ENCODE results near the gene CRYL1.

CRYL1 gene, protein sequence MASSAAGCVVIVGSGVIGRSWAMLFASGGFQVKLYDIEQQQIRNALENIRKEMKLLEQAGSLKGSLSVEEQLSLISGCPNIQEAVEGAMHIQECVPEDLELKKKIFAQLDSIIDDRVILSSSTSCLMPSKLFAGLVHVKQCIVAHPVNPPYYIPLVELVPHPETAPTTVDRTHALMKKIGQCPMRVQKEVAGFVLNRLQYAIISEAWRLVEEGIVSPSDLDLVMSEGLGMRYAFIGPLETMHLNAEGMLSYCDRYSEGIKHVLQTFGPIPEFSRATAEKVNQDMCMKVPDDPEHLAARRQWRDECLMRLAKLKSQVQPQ

DNA sequence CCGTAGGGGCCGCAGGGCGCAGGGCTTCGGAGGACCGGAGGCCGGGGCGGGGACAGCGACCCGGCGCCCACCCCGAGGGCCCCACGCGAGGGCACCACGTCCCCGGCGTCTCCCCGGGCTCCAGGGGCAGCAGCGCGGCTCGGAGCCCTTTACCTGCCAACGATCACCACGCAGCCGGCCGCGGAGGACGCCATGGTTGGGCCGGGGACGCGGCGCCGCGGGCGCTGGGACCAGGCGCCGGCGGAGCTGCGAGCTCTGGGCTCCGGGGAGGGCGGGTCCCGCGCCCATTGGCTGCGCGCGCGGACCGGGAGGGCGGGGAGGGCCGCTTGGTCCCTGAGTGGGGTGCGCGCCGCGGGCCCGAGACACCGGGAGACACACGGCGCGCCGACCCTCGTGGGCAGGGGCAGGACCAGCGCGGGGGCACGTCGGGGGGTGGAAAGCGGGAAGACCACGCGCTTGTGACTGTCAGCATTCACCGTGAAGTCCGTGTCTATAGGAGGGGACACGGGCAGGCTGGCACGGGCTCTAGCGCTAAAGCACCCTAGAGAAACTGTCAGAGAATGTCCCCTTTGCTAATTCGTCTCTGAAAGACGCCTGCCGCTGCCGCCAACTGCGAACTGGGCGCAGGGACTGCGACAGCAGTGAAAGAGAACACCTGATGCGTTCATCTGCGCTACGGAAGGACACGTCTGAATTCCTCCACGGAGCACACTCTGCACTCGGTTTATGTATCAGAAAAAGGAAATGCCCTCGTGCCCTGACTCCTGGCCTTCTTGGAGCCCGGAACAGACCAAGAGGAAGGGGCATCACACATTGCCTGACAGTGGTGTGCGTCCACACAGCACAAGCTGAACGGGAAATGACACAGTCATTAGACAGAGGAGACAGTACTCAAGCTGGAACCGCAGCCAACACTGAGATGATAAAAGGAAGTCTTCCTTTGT, at the start of gene CRYL1:
CRYL1 (minus strand) TSS at position 257 of the 944 bp plus-strand sequence; CDS start at position 194, 63 bp downstream.
- peak; percentile 44 to 60 for DNase-seq (ENCODE audit: low read depth in 2 of 2)

DNA sequence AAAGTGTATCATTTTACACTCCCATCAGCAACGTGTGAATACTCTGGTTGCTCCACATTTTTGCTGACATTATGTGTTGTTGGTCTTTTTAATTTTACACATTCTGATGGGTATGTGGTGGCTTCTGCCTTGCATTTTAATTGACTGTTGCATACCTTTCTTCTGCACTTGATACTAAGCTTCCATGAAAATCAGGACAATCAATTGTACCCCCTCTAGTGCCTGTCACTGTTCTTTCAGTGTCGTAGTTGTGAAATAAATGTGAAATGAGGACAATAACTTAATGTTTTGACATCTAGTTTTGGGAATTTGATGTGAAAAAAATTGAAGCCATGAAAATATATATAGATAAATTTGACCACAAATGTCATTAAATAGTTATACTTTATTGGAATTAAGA, 48.0 kb upstream of the CRYL1 start:
- no peak for DNase-seq (ENCODE audit: low read depth in 2 of 2)

DNA sequence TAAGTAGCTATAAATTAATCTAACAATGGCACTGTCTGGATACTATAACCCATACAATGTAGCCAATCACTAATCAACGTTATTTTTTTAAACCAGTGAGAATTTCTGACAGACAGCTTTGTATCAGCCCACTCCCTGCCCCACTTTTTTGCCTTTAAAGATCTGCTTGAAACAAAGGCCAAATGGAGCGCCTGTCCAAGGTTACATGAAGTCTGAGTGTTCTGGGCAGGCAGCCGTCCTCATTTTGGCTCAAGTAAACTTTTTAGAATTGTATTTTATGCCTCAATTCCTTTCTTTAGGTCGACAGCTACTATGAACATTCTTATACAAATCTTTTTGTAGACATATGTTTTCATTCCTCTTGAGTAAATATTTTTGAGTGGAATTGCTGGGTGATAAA, 47.5 kb upstream of the CRYL1 start:
- DNase-seq (ENCODE audit: low read depth in 2 of 2), result no peak

DNA sequence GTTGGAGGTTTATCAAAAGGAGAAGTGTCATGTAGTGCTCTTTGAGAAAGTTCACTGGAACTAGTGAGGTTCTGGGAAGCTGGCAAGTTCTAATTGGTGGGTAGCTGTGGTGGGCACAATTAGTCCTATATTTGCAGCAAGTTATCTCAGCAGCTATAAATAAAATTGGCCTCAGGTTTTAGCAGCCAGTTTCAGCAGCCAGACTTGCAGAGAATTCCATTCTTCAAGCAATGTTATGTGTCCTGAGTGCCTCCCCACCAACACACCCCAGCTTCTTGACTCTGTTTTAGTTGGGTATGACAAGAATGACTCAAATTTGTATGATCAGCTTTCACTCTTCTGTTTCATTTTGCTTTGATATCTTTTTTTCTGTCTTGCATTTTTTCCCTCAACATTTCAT, 46.0 kb upstream of the CRYL1 start:
- DNase-seq (ENCODE audit: low read depth in 2 of 2), result no peak

DNA sequence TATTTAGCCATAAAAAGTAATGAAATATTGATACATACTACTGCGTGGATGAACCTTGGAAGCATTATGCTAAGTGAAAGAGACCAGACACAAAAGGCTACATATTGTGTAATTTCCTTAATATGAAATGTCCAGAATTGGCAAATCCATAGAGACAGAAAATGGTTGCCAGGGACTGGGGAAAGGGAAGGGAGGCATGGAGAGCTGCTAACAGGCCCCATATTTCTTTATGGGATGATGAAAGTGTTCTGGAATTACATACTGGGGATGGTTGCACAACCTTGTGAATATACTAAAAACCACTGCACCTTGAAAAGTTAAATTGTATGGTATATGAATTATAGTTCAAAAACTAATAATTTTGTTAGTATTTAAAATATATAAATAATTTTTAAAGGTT, 44.9 kb upstream of the CRYL1 start:
- no peak for DNase-seq (ENCODE audit: low read depth in 2 of 2)

DNA sequence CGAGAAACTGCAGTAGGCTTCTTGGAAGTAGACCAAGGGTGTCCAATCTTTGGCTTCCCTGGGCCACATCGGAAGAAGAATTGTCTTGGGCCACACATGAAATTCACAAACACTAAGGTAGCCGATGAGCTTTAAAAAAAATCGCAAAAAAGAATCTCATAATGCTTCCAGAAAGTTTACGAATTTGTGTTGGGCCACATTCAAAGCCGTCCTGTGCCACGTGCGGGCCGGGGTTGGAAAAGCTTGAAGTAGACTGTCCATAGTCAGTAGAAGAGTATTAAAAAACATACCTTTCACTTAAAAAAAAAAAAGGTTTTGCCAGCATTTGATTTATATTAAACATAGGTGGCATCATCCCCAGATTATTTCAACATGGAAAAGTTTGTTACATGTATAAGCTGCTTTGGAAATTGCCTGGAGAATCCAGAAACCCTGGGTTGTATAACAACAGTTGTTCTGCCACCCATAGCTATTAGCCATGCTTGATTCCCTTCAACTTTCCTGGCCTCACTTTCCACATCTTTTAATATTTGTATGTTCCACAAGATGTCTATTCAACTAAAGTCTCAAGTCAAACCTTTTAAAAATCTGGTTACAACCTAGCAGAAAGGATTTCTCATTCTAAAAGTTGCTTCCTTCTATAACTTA, 42.3 kb upstream of the CRYL1 start:
- DNase-seq (ENCODE audit: low read depth in 2 of 2), result no peak

DNA sequence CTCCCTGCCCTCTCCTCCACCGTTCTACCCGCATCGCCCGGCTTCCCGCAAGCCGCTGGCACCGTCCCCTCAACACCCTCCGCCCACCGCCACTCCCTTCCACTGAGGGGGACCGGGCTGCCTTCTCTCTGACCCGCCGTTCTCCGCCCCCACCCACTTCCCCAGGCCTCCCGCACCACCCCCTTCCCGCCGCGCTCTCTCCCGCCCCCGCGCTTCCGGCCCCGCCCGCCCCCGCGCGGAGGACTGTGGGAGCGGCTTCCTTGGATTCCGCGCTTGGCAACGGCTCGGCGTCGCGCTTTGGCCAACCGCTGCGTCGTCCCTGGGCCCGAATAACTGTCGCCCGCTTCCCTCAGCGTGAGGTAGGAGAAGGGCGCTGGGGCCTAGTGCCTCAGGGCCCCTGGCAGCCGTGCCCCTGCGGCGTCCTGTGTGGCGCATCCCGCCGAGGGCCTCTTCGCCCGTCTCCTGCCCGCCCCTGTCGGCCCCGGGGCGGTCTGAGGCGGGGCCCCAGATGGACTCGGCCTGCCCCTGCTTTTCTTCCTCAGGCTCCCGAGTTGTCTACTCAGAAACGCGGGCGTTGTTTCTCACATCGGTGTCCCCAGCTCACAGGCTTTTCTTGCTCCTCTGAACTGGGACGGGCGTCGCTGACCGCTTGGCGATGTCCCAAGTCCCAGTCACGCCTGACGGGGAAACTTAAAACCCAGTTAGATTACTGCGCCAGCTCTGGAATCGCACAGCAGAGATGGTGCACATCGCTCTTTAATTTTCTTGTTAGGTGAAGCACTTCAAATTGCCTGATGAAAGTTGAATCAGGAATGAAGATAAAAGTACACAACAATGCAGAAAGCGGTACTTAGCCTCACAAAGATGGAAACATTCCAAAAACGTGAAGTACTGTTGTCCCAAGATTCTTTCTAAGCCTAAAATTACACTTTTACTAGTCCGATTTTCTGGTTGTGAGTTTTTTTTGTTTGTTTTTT, 41.5 kb upstream of the CRYL1 start, which contains the start of gene IFT88:
IFT88 (plus strand) TSS at position 260 of the 977 bp plus-strand sequence. CDS start 7,229 bp downstream, outside the sequence.
- DNase-seq (ENCODE audit: low read depth in 2 of 2), result peak; percentile 64 to 74

DNA sequence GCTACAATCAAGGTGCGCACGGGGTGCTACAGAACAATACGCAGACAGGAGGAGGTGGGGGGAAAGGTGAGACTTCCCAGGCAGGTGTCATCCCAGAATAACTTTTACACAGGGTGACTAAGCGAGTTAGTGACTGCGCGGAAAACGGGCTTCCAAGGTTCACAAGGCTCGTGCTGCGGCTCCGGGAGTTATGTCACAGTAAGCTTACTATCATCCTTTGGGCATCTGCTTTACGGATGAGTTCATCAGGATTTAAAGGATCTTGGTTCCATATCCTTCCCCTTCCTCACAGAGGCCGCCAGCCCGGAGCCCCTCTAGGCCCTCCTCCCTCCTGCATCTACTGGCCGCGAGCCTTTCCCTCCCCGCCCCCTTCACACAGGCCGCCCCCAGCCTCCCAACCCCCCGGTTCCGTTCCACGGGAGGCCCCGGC, 40.8 kb upstream of the CRYL1 start:
- DNase-seq (ENCODE audit: low read depth in 2 of 2), result peak in 1 of 2 donors; percentile 3

DNA sequence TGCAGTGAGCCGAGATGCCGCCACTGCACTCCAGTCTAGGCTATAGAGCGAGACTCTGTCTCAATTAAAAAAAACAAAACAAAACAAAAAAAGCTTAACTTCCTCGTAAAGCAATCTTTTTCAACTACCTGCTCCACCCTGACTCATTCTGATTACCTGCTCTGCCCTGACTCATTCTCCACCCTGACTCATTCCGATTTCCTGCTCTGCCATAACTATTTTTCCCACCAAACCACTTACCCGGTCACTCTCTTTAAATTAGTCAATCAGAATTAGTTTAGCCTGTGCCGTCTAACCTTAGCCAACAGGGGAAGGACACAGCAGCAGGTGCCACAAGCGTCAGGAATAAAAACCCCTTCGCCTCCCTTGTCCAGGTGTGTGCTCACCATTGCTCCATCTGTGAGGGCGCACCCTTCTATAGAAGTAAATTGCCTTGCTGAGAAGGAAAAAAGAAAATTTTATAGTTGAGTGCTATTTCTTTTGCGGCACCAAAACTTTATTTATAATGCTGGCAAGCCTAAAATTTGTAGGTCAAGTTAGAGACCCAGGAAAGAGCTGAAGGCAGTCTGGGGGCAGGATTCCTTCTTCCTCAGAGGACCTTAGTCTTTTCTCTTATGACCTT, 39.6 kb upstream of the CRYL1 start:
- DNase-seq (ENCODE audit: low read depth in 2 of 2), result no peak

DNA sequence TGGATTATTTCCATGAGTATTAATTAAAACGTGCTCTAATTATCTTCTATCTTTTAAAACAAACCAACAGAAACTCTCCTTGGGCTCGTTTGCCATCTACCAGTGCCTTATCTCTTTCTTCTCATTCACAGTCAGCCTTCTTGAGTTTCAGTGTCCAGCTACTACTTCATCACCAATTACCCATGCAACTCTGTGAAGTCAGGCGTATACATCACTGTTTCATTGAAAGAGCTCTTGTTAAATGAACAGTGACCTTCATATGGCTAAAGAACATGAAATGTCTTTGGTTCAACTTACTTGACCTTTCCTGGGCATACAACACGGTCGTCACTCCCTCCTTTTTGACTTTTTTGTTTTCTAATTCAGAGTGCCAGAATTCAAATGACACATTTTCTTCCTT, 36.1 kb upstream of the CRYL1 start:
- DNase-seq (ENCODE audit: low read depth in 2 of 2), result no peak

DNA sequence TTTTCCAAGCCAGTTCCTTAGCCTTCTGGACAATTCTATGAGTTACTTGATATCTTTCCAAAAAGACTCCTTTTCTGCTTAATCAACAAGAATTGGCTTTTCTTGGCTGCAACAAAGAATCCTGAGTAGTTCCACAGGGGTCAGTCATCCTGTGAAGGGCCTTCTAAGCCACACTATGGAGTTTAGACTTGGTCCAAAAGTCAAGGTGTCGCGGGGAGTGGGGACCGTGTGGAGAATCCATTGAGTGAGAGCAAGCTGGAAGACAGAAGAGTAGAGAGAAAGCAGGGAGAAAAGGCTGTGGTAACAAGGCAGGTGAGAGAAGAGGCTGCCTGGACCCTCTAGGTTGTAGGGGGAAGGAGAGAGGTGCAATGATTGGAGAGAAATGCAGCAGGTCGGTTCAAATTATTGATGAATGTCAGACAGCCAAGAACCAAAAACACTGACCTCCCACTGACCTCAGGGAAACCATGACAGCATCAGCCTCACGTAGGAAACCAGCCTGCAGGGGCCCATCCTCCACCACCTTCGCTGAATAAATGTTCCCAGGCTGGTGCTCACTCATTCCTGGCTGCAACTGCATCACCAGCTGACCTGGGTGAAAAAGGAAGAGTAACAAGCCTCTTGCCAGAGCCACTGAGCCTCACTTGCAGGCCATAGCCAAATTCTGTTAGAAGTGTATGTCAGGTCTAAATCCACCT, 34.2 kb upstream of the CRYL1 start:
- DNase-seq (ENCODE audit: low read depth in 2 of 2), result no peak

DNA sequence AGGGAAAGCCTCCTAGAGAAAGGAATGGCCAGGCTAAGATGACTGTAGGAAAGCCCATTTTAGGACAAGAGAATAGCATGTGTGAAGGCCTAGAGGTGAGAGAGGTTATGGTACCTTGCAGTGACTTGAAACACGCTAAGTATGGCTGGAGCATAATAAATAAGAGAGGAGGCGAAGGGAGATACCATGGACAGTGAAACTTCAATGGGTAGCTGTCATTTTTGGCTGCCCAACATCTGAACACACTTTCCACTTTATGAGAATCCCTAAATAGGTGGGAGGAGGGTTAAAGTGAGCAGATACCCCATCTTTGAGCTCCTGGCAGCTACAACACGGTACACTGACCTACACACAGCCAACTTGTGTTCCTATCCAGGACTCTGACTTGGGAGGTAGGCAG, 33.3 kb upstream of the CRYL1 start:
- DNase-seq (ENCODE audit: low read depth in 2 of 2), result no peak

DNA sequence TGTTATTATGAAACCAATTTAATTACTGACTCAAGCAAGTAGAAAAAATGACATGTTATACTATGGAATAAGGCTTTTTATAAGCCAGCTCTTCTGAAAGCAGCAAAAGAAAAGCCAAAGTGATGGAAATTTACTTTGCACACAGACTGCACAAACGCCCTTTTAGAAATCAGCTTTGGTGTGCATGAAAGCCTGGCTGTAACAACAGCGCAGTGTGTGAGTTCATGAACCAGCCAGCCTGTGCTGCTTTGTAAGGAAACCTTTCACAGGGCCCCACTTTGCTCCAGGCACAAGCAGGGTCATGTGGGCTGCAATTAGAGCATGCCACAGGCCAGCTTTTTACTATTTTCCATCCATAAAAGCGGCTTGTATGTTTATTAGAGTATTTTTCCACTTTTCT, 27.7 kb upstream of the CRYL1 start:
- no peak for DNase-seq (ENCODE audit: low read depth in 2 of 2)

DNA sequence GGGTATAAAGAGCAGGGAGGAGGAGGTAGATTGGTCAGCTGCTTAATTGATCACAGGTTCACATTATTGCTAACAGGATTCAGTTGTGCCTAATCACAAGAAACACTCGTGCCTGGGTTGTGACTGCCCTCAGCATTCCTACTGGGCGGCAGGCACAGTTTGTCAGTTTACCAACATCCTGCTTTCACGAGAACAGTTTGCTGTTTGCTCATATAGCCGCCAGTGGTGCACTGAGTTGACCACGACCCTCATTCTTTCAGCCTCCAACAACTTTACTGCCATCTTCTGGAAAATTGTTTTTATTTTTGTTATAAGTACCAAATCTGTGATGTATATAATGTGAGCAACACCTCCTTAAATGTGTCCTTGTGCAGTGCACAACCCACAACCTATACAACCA, 25.1 kb upstream of the CRYL1 start:
- no peak for DNase-seq (ENCODE audit: low read depth in 2 of 2)

DNA sequence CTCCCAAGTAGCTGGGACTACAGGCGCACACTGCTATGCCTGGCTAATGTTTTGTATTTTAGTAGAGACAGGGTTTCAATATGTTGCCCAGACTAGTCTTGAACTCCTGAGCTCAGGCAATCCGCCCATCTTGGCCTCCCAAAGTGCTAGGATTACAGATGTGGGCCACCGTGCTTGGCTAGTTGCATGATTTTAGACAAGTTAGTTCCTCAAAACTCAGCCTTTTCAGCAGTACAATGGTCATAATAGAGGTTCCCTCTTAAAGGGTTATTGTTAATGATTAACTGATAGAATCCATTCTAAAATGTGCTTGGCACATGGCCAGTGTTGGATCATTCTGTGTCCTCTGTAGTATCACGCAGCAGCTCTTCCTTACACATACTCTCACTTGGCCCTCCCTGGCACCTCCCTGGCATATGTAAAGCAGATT, 21.8 kb upstream of the CRYL1 start:
- no peak for DNase-seq (ENCODE audit: low read depth in 2 of 2)

DNA sequence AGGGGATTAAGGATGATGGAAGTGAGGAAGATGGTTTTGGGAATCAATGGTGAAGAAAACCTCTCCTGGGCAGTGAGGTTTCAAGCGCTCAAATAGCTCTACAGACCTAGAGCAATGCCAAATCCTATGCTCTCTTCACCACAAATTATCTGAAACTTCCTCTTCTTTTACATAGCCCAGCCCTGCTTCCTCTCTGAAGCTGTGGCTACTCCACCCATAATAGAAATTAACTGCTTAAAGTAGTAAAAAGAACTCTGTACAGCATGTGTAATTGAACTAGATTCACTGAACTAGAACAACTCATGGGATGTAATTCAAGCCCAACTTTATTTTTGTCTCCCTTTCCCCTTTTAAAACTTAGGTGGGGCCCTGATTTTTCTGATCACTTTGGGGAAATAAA, 20.9 kb upstream of the CRYL1 start:
- DNase-seq (ENCODE audit: low read depth in 2 of 2), result no peak

DNA sequence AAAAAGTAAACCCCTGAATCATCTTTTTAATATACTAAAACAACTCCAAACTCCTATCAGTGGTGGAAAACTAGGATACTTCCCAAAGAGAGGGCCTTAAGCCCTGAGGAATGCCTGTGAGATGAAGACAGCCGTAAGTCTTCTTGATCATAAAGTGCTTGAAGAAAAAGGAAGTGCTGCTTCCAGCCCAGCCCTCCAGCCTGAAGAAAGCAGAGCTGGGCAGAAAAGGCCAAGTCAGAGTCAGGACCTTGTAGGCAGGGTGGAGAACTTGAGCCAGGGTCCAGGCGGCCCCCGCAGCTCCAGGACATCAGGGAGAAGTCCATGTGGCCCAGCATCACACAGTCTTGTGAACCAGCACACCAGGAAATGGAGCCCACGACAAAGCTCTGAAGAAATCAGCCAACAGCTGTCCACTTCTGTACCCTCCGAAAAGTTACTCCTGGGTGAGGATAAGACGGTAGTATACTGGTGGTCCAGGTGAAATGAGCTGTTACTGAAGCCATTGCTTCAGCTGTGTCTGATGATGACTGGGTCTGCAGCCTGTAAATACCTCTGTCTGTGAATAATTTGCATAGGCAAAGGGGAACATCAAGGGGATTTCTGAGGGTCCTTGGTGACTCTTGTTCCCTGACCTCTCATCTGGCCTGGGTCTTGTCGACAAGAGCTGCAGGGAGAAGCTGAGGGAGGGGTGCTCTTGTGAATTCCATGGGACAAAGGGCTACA, 18.7 kb upstream of the CRYL1 start:
- DNase-seq (ENCODE audit: low read depth in 2 of 2), result no peak

DNA sequence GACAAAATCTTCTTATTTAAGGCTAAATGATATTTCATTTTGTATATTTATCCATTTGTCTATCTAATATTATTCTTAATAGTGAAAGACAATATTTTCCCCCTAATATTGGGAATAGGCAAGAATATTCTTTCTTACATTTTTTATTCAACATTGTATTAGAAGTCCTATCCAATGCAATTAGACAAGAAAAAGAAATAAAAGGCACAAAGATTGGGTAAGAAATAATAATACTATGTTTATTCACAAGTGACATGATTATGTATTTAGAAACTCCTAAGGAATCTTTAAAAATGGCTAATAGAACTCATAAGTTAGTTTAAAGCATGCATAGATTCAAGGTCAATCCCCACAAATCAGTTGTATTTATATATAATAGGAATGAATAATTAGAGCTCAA, 11.3 kb upstream of the CRYL1 start:
- no peak for DNase-seq (ENCODE audit: low read depth in 2 of 2)

DNA sequence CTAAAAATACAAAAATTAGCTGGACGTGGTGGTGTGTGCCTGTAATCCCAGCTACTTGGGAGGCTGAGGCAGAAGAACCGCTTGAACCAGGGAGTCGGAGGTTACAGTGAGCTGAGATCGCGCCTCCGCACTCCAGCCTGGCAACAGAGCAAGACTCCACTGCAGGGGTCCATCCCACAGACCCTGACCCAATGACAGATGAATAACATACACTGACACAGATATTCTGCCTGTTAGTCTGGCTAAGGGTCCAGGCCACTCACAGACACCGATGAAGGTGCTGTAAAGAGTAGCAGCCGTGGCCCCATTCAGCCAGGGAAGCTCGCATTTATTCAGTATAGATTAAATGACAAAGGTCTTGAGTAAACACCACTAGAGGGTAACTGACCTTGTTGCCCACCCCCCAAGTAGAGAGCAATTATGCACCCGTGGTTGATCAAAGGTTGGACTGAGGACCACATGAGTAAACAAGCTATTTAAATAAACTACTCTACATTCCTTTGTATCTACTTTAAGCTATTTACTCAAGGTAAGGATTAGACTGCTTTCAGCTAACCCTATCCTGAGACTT, 8.5 kb upstream of the CRYL1 start:
- no peak for DNase-seq (ENCODE audit: low read depth in 2 of 2)
